NK-92 treated with Interleukin-12 subunit alpha and Interleukin-12 subunit beta, amount 100 ng/mL, for 24 hours (cell line): ENCODE data around the gene STRBP.
"Not testable (repeated sequence)": the region's sequence is repeated elsewhere in the genome, so short reads cannot be mapped to it uniquely, and the experiment has no call there.

ENCODE experiments used
- DNase-seq: peaks from one replicate; lab custom pipeline; 2025; lab: John Stamatoyannopoulos, UW

STRBP gene

DNA sequence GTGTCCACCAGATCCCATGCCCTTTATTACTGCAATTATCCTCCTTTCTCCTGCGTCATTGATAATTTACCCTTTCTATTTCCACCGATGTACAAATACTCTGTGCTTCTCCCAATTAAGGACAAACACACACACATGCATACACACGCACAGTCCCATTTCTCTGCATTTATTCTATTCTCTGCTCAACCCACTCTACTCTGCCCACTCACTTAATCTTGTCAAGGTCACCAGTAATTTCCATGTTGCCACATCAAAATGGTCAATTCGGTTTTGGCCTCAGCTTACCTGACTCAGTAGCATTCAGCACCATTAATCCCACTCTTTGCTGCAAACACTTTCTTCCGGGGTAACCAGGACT, 14.6 kb upstream of the STRBP start:
- DNase-seq, result no peak

GRCh38 chr9:123282362-123283047, 14.1 kb upstream of the STRBP start:
- no peak for DNase-seq

DNA sequence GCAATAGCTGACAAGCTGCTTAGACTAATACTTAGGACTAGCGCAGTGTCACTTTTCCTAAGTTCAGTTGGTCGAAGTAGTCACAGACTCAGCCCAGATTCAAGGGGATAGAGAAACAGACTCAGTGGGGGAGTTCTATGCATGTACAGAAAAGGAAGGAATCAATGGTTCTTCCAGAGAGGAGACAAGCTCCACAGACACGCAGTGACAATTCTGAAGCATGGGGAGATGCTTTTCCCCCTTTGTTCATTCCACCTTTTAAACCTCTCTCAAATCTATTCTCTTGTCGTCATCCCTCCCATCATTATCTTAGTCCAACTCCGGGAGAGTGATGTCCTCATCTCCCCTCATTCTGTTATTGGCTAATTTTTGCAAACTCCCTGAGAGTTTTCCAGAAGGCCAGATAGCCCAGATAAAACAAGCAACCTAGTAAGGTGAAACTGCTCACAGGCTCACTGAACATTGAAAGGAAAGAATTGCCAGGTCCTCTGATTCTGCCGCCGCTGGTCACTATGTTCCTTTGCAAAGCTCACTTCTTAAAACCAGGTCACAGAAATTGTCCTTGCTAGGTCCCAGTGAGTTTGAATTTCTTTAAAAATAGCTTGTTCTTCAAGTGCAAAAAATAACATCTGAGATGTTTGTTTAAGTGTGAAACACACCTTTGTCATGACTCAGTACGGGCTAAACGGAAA, 13.4 kb upstream of the STRBP start:
- DNase-seq, result no peak

GRCh38 chr9:123278879-123279493, 10.6 kb upstream of the STRBP start:
- DNase-seq, result not testable (repeated sequence)

DNA sequence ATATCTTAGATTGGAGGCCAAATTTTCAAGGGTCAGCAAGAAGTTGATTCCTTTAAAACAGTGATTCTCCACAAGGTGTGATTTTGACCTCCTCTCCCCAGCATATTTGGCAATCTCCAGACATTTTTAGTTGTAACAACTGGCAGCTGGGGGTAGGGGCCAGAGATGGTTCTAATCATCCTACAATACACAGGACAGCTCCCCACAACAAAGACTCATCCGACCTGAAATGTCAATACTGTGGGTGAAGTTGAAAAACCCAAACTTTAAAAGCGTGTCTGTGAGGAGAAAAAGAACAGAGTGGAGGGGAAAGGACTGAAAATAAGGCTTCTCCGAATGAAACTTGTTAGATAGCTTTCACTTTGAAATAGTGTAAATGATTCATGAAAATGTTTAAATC, 10.0 kb upstream of the STRBP start:
- DNase-seq, result no peak

DNA sequence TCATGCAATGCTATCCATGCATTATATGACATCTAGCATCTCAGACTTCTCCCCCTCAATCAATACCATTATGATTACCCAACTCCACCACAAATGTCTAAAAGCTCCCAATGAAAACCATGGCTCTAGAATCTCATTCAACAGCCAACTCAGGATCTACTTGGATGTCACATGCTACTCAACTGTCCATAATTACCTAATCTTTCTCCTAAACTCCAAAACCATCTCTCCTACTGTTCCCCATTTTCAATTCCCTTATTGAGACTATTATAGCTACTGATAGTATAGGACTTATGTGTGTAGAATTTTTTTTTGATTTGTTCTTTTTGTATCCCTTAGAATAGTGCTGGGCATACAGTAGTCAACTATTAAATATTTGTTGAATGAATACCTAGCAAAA, 8.2 kb upstream of the STRBP start:
- DNase-seq, result no peak

DNA sequence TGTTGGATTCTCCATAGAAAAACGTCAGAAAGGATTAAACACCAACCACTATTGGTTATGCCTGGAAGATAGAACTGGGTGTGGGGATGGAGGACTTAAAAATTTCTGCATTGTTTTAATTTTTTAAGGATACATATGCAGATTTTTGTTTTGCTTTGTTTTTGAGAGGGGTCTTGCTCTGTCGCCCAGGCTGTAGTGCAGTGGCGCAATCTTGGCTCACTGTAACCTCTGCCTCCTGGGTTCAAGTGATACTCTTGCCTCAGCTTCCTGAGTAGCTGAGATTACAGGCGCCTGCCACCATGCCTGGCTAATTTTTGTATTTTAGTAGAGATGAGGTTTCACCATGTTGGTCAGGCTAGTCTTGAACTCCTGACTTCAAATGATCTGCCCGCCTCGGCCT, 2.7 kb upstream of the STRBP start:
- DNase-seq, result not testable (repeated sequence)

DNA sequence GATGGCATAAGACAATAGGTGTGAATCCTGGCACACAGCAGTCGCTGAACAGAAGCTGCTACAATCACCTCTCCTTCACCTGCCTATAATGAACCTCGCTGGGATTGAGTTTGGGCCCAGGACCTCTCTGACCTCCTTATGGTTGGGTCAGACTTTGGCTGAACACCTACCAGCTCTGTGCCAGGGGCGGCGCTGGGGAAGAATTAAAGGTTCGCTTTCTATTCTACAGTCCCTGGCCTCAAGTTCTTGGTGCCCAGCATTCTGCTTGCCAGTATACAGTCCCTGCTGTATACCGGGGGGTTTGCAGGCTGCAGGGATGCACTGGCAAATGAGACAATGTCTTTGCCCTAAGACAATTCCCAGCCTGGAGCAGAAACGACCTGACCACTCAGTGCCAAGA, 895 bp upstream of the STRBP start:
- DNase-seq, result no peak

DNA sequence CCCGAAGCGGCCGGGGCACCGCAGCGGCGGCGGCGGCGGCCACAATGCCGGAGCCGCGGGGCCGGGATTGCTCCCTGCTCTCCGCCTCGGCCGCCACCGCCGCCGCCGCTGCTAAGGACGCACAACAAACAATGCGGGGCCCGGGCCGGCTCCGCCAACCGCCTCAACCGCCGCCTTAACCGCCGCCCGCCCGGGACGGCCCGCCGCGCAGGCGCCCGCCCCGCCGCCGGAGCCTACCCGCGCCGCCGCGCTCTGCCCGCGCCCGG, 254 bp downstream of the STRBP start:
- DNase-seq, result no peak

- DNase-seq, result no peak
Measured at GRCh38 chr9:123267481-123268198, 746 bp downstream of the STRBP start.

DNA sequence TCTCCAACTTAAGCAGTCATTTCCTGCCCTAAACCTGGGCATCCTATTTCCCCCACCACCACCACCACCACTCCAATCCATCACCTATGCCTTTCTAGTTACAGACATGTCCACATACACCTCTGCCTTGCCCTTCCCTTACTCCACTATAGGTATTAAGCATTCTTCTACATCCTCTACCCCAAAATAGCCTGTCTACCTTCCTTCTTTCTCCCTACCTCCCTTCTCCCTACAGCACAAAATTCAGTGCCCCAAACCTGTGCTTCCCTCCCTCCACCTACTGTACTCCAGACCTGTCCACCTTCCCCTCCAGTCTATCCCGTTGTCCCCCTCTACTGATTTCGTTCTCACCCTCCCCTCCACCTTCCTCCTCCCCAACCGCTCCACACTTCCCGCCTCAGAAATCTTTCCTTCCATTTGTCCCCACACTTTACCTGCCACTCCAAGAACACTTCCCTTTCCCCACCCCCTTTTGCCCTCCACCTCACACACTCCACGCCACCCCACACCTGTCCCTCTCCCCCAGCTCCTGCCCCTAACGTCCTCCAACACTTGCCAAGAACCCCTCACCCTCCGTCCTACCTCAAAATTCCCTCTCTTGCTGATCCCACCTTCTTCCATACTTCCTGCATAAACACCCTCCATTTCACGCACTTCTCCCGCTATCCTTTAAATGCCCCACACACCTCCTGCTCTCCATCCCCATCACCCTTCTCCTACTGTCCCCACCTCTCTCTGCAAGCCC, 1.6 kb downstream of the STRBP start:
- DNase-seq, result no peak

GRCh38 chr9:123265833-123266232, 2.6 kb downstream of the STRBP start:
- DNase-seq, result no peak

- DNase-seq, result no peak
Measured at GRCh38 chr9:123263227-123263626, 5.2 kb downstream of the STRBP start.

- DNase-seq, result no peak
Measured at GRCh38 chr9:123262338-123262737, 6.0 kb downstream of the STRBP start.

- no peak for DNase-seq
Measured at GRCh38 chr9:123261006-123261677, 7.2 kb downstream of the STRBP start.

GRCh38 chr9:123260340-123260739, 8.0 kb downstream of the STRBP start:
- DNase-seq, result no peak

- no peak for DNase-seq
Measured at GRCh38 chr9:123257276-123257675, 11.1 kb downstream of the STRBP start.

- DNase-seq, result no peak
Measured at GRCh38 chr9:123255718-123256117, 12.7 kb downstream of the STRBP start.

DNA sequence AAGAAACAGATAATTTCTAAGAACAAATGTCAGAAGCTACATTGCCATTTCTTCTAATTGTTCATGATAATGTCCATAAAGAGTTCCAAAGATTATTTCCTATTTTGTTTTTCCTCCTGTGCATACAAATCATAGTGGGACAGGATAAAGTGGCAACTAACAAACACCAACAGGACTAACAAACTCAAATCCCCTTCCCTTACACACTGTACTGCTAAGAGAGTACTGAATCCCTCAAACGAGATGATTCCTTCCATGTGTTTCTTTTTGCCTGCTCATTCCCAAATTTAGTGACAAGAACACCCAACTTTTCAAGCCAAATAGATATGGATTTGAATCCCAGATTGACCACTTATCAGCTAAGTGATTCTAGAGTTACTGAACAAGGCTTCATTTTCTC, 15.2 kb downstream of the STRBP start:
- no peak for DNase-seq

DNA sequence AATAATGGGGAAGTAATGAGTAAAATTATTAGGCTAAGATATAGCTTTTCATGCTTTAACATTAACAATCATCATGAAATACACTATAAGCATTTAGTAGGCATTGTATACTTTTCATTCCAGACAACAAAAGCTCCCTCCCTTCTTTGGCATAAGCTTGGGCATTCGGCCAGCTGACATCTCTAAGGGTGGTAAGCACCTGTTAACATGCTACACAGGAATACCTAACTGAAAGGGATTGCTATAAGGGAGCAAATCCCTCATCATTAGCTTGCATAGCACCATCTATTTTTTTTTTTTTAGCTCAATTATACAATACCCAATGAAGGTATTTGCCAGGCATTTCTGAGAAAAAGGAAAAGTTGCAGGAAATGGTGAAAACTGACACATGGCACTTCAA, 16.6 kb downstream of the STRBP start:
- no peak for DNase-seq

DNA sequence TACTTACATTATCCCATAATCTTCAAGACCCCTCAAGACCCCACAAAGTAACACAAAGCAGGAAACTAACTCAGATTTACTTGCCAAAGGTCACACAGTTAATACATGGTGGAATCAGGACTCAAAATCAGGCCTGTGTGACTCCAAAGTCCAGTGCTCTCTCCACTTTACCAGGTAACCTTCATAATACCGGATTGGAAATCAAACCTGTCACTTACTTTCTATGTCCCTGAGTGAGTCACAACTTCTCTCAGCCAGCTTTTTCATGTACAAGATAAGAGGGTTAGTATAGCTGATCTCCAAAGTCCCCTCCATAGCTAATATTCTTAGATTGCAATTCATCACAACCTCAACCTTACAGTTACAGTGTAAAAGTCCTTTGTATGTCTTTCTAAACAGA, 17.1 kb downstream of the STRBP start:
- DNase-seq, result no peak

DNA sequence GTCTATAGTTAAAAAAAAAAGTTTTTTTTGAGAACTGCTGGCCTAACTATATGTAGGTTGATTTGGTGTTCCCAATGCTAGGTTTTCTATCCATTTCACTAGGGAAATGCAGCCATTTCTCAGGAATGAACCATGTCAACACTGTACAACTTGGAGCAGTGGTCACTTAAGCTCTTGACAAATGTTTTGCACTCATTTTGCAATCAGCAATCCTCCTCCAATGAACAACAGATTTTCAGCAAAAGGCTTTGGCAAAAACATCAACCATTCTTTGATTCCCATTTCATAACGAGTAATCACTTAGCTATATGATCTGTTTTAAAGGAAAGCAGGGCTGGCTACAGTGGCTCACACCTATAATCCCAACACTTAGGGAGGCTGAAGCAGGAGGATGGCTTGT, 17.9 kb downstream of the STRBP start:
- DNase-seq, result no peak
